ENCODE results near the gene ASIC2. TPM values are rescaled to one million over a fixed set of nuclear protein-coding genes. Genes with fewer than 3 reads are reported as not detected.

Gene ASIC2
- total RNA-seq, 1 experiment from 2014 or later: not detected

DNA sequence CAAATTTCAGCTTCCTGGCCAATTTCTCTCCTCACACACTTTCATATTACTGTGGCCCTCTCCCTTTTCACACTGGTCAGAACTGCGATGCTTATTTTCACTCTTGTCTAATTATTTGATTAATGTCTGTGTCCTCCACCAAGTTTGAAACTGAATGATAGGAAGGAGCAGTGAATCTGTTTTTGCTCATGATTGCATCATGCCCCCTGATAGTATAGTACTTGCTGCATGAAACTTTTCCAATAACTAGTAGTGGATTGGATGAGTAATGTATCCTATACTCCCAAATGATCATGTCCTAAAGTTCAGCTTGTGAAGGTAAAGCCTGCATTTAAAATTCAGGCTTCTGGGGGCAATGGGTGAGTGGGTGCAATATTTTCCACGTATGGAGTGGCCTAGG lies 121.2 kb downstream of the ASIC2 start:
- no peak overlapping the region for H3K4me3 Mint-ChIP-seq (ENCODE audit: unreplicated experiment)
- no TSS peak for BruUV-seq (replicated peaks)
- no peaks in the 10 kb centered on the region for H3K36me3 Mint-ChIP-seq (ENCODE audit: insufficient read depth, unreplicated experiment)
- Histone ChIP-seq H3K27me3 (replicated peaks; ENCODE audit: control insufficient read depth, insufficient read depth, low read length) (no peaks in the 10 kb centered on the region), H3K36me3 (ENCODE audit: control insufficient read depth, insufficient read depth, low read length) (no peaks in the 10 kb centered on the region), H3K4me1 (no peaks in the 10 kb centered on the region), H3K4me3 (ENCODE audit: low read depth, low read length) (no peak overlapping the region), H3K9me3 (no peaks in the 10 kb centered on the region)
- H3K9me3 Mint-ChIP-seq (ENCODE audit: unreplicated experiment): no peaks in the 10 kb centered on the region
- intact Hi-C loops (cut with micrococcal nuclease; ENCODE audit: unreplicated experiment): no loop called here
- H3K4me1 Mint-ChIP-seq (ENCODE audit: low read depth, unreplicated experiment): no peaks in the 10 kb centered on the region
- ChIA-PET CTCF (interaction anchor here (0.5 kb wide), 1 partner anchor 135 kb away, joined by 5 read pairs; no protein-coding TSS in a partner anchor), POLR2A (no interaction called here)
- no peak for DNase-seq
- no peak for TF ChIP-seq CTCF (IDR thresholded peaks at IDR 0.05; ENCODE audit: insufficient read depth in 1 of 2, low read depth in 1 of 2, low read length in 1 of 2, severe bottlenecking in 1 of 2, unreplicated experiment in 1 of 2)
- H3K27ac Mint-ChIP-seq (ENCODE audit: unreplicated experiment): no peak overlapping the region
- H3K27me3 Mint-ChIP-seq (ENCODE audit: insufficient read depth, unreplicated experiment): peaks cover 45% of the 10 kb centered on the region

DNA sequence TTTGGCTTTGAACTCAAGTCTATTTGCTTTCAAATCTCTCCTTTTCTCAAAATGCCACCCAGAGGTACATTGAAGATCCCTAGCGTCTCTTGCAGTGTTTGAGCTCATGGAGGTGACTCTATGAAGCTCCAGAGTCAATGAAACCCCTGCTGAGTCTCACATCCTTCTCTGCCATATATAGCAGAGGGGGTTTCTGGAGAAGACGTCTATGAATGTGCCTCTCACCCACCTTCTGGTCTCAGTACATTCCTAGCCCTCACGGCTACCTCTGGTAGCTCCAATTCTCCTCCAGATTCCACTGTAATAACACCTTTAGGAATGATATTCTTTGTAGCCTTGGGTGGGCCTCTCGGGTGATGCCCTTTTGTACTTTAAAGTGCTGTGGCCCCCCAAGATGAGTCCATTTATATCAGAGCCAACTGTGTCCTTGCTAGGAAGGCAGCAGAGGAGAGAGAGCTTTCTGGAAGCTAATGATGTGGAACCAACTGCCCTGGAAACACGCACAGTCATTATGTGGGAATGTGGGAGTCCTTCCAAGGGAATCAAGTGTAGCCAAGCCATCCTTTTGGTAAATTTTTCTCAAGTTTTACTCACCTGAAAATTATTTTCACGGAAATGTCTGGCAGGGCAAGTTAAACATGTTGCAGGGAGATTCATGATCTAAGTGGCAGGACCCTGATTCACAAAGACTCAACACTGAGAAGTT lies 123.4 kb downstream of the ASIC2 start:
- Mint-ChIP-seq H3K4me1 (ENCODE audit: low read depth, unreplicated experiment) (no peaks in the 10 kb centered on the region), H3K27me3 (ENCODE audit: insufficient read depth, unreplicated experiment) (peaks cover 39% of the 10 kb centered on the region), H3K4me3 (ENCODE audit: unreplicated experiment) (no peak overlapping the region), H3K27ac (ENCODE audit: unreplicated experiment) (no peak overlapping the region), H3K36me3 (ENCODE audit: insufficient read depth, unreplicated experiment) (no peaks in the 10 kb centered on the region), H3K9me3 (ENCODE audit: unreplicated experiment) (no peaks in the 10 kb centered on the region)
- Histone ChIP-seq H3K9me3 (no peaks in the 10 kb centered on the region), H3K36me3 (ENCODE audit: control insufficient read depth, insufficient read depth, low read length) (no peaks in the 10 kb centered on the region), H3K4me1 (no peaks in the 10 kb centered on the region), H3K27me3 (replicated peaks; ENCODE audit: control insufficient read depth, insufficient read depth, low read length) (no peaks in the 10 kb centered on the region), H3K4me3 (ENCODE audit: low read depth, low read length) (no peak overlapping the region)
- POLR2A ChIA-PET: no interaction called here
- intact Hi-C loops (cut with micrococcal nuclease; ENCODE audit: unreplicated experiment): no loop called here
- no peak for DNase-seq
- CTCF ChIA-PET: no interaction called here
- TF ChIP-seq CTCF (IDR thresholded peaks at IDR 0.05; ENCODE audit: insufficient read depth in 1 of 2, low read depth in 1 of 2, low read length in 1 of 2, severe bottlenecking in 1 of 2, unreplicated experiment in 1 of 2): no peak
- BruUV-seq (replicated peaks): no TSS peak

GRCh38 chr17:33167736-33168135 lies 125.4 kb downstream of the ASIC2 start:
- BruUV-seq (replicated peaks): no TSS peak
- H3K4me3 ChIP-seq (ENCODE audit: low read depth, low read length): no peak overlapping the region
- Mint-ChIP-seq H3K4me1 (ENCODE audit: low read depth, unreplicated experiment) (no peaks in the 10 kb centered on the region), H3K4me3 (ENCODE audit: unreplicated experiment) (no peak overlapping the region), H3K27me3 (ENCODE audit: insufficient read depth, unreplicated experiment) (peaks cover 38% of the 10 kb centered on the region), H3K27ac (ENCODE audit: unreplicated experiment) (no peak overlapping the region), H3K36me3 (ENCODE audit: insufficient read depth, unreplicated experiment) (no peaks in the 10 kb centered on the region), H3K9me3 (ENCODE audit: unreplicated experiment) (no peaks in the 10 kb centered on the region)
- DNase-seq: no peak
- ChIA-PET POLR2A (no interaction called here), CTCF (no interaction called here)
- no peak for TF ChIP-seq CTCF (IDR thresholded peaks at IDR 0.05; ENCODE audit: insufficient read depth in 1 of 2, low read depth in 1 of 2, low read length in 1 of 2, severe bottlenecking in 1 of 2, unreplicated experiment in 1 of 2)
- H3K9me3 ChIP-seq: no peaks in the 10 kb centered on the region
- peaks cover 1% of the 10 kb centered on the region; the same call in 1 of the 2 replicates for H3K27me3 ChIP-seq (replicated peaks; ENCODE audit: control insufficient read depth, insufficient read depth, low read length)
- no peaks in the 10 kb centered on the region for H3K4me1 ChIP-seq
- intact Hi-C loops (cut with micrococcal nuclease; ENCODE audit: unreplicated experiment): no loop called here
- H3K36me3 ChIP-seq (ENCODE audit: control insufficient read depth, insufficient read depth, low read length): no peaks in the 10 kb centered on the region

All from Caco-2 (cell line).